Eye (tissue), 1 donor: ENCODE results near the gene TAF8.
"Not testable (repeated sequence)": the region's sequence is repeated elsewhere in the genome, so short reads cannot be mapped to it uniquely, and the experiment has no call there.

Experiments used
- DNase-seq: peaks from one replicate; pipeline ENCODE4 v3.0.0-alpha.2; 2015

TAF8 gene

GRCh38 chr6:42050297-42051267, at the start of gene TAF8:
Gene TAF8 (plus strand): TSS chr6:42050524. CDS start chr6:42050542, 18 bp downstream.
- DNase-seq: peak; percentile 97

- DNase-seq: no peak
These were observed 48.8 kb upstream of the TAF8 start for GRCh38 chr6:42001506-42001905.

GRCh38 chr6:42003658-42004057, 46.7 kb upstream of the TAF8 start:
- not testable (repeated sequence) for DNase-seq

- peak; percentile 24 for DNase-seq
These were observed 42.8 kb upstream of the TAF8 start for GRCh38 chr6:42007286-42008137.

GRCh38 chr6:42008138-42008528, 42.2 kb upstream of the TAF8 start:
- not testable (repeated sequence) for DNase-seq

- no peak for DNase-seq
These were observed 40.5 kb upstream of the TAF8 start for GRCh38 chr6:42009844-42010184.

GRCh38 chr6:42010185-42010891, 40.0 kb upstream of the TAF8 start:
- DNase-seq: peak; percentile 39

GRCh38 chr6:42010909-42011308, 39.4 kb upstream of the TAF8 start:
- no peak for DNase-seq

GRCh38 chr6:42012501-42013133, 37.7 kb upstream of the TAF8 start:
- DNase-seq: no peak

- no peak for DNase-seq
These were observed 37.2 kb upstream of the TAF8 start for GRCh38 chr6:42013134-42013516.

- no peak for DNase-seq
These were observed 33.2 kb upstream of the TAF8 start for GRCh38 chr6:42017021-42017643.

GRCh38 chr6:42020967-42021366, 29.4 kb upstream of the TAF8 start:
- no peak for DNase-seq

- DNase-seq: no peak
These were observed 28.2 kb upstream of the TAF8 start for GRCh38 chr6:42021847-42022754.

- DNase-seq: no peak
These were observed 27.5 kb upstream of the TAF8 start for GRCh38 chr6:42022755-42023384.

GRCh38 chr6:42025066-42025844, 25.1 kb upstream of the TAF8 start:
- no peak for DNase-seq

GRCh38 chr6:42025845-42026243, 24.5 kb upstream of the TAF8 start:
- no peak for DNase-seq

- no peak for DNase-seq
These were observed 23.8 kb upstream of the TAF8 start for GRCh38 chr6:42026540-42026939.

- DNase-seq: no peak
These were observed 21.9 kb upstream of the TAF8 start for GRCh38 chr6:42028234-42029061.
